ENCODE data around the gene MACROH2A1.

MACROH2A1 gene

GRCh38 chr5:135396459-135397055 lies 2.5 kb downstream of the MACROH2A1 start:
- no peak for DNase-seq (ENCODE audit: low read depth)

- no peak for DNase-seq (ENCODE audit: low read depth)
Measured at GRCh38 chr5:135395866-135396265, 3.2 kb downstream of the MACROH2A1 start.

- no peak for DNase-seq (ENCODE audit: low read depth)
Measured at GRCh38 chr5:135395451-135395850, 3.6 kb downstream of the MACROH2A1 start.

GRCh38 chr5:135394095-135394494 lies 4.9 kb downstream of the MACROH2A1 start:
- DNase-seq (ENCODE audit: low read depth): no peak

- DNase-seq (ENCODE audit: low read depth): no peak
Measured at GRCh38 chr5:135393691-135394090, 5.3 kb downstream of the MACROH2A1 start.

- no peak for DNase-seq (ENCODE audit: low read depth)
Measured at GRCh38 chr5:135393229-135393628, 5.8 kb downstream of the MACROH2A1 start.

- DNase-seq (ENCODE audit: low read depth): peak; percentile 46
Measured at GRCh38 chr5:135392256-135392655, 6.8 kb downstream of the MACROH2A1 start.

- no peak for DNase-seq (ENCODE audit: low read depth)
Measured at GRCh38 chr5:135391869-135392255, 7.2 kb downstream of the MACROH2A1 start.

- DNase-seq (ENCODE audit: low read depth): peak; percentile 42
Measured at GRCh38 chr5:135391116-135391868, 7.7 kb downstream of the MACROH2A1 start.

GRCh38 chr5:135388860-135389435 lies 10.1 kb downstream of the MACROH2A1 start:
- no peak for DNase-seq (ENCODE audit: low read depth)

GRCh38 chr5:135387629-135387960 lies 11.4 kb downstream of the MACROH2A1 start:
- DNase-seq (ENCODE audit: low read depth): no peak

- peak; percentile 91 for DNase-seq (ENCODE audit: low read depth)
Measured at GRCh38 chr5:135386886-135387628, 12.0 kb downstream of the MACROH2A1 start.

- peak; percentile 60 for DNase-seq (ENCODE audit: low read depth)
Measured at GRCh38 chr5:135386096-135386495, 12.9 kb downstream of the MACROH2A1 start.

- no peak for DNase-seq (ENCODE audit: low read depth)
Measured at GRCh38 chr5:135385576-135385975, 13.5 kb downstream of the MACROH2A1 start.

GRCh38 chr5:135384898-135385297 lies 14.1 kb downstream of the MACROH2A1 start:
- DNase-seq (ENCODE audit: low read depth): no peak

- DNase-seq (ENCODE audit: low read depth): no peak
Measured at GRCh38 chr5:135383803-135384495, 15.1 kb downstream of the MACROH2A1 start.

- DNase-seq (ENCODE audit: low read depth): no peak
Measured at GRCh38 chr5:135382981-135383380, 16.1 kb downstream of the MACROH2A1 start.

- no peak for DNase-seq (ENCODE audit: low read depth)
Measured at GRCh38 chr5:135382106-135382790, 16.8 kb downstream of the MACROH2A1 start.

GRCh38 chr5:135379046-135379654 lies 19.9 kb downstream of the MACROH2A1 start:
- no peak for DNase-seq (ENCODE audit: low read depth)

GRCh38 chr5:135377751-135378680 lies 21.0 kb downstream of the MACROH2A1 start:
- no peak for DNase-seq (ENCODE audit: low read depth)

All from HS-5 (cell line).